ENCODE data around the gene ECI1.

DNA sequence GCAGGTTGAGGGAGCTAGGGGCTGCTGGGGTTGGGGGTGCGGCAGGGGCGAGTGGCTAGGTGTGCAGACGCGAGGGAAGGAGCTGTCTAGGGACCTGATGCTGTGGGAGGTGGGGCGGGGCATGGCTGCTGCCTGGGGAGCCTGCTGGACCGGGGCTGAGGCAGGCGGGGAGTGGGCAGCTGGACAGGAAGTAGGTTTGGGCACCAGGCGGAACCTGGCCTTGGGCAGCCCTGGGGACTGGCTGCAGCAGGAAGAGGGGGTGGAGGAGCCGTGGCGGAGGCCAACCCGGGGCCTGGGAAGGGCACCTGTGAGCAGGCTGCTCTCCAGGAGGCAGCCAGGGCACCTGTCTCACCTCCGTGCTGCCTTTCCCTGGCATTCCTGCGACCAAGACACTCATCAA is 21.0 kb downstream of the ECI1 start:
- TF ChIP-seq YY1 (IDR thresholded peaks at IDR 0.05; ENCODE audit: extremely low read depth, insufficient replicate concordance, low read depth, low read length) (no peak), CTCF (IDR thresholded peaks at IDR 0.05 in 2 of 3, conservative IDR thresholded peaks at IDR 0.05 in 1 of 3; ENCODE audit: borderline replicate concordance in 1 of 3, insufficient read depth in 1 of 3, low read depth in 2 of 3, low read length in 2 of 3) (no peak), POLR2A (IDR thresholded peaks at IDR 0.05; ENCODE audit: borderline replicate concordance, extremely low read depth, insufficient read depth, insufficient read length) (no peak), EZH2 (IDR thresholded peaks at IDR 0.05) (no peak), CEBPB (IDR thresholded peaks at IDR 0.05; ENCODE audit: low read depth) (no peak), ZNF274 (IDR thresholded peaks at IDR 0.05; ENCODE audit: low read depth, low read length) (no peak), SP1 (IDR thresholded peaks at IDR 0.05; ENCODE audit: low read depth) (no peak), SIN3A (IDR thresholded peaks at IDR 0.05; ENCODE audit: low read depth) (no peak), RAD21 (IDR thresholded peaks at IDR 0.05; ENCODE audit: low read depth) (no peak), TCF7L2 (IDR thresholded peaks at IDR 0.05; ENCODE audit: borderline replicate concordance, extremely low read depth, insufficient read depth, insufficient read length) (no peak), POLR2AphosphoS5 (IDR thresholded peaks at IDR 0.05; ENCODE audit: low read depth, low read length) (no peak)
- TF ChIP-seq, protein P1, sequence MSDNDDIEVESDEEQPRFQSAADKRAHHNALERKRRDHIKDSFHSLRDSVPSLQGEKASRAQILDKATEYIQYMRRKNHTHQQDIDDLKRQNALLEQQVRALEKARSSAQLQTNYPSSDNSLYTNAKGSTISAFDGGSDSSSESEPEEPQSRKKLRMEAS (IDR thresholded peaks at IDR 0.05) = no peak

Data from HCT116 (cell line).